ENCODE measurements around the gene ARHGAP24. TPM values are rescaled to one million over a fixed set of nuclear protein-coding genes. Genes with fewer than 3 reads are reported as not detected.
"Not testable (repeated sequence)": the region's sequence is repeated elsewhere in the genome, so short reads cannot be mapped to it uniquely, and the experiment has no call there.

The ARHGAP24 gene
- polyA plus RNA-seq, 1 donor = 110 TPM

- no peak for DNase-seq
Observed at GRCh38 chr4:85963231-85963630, 488.3 kb downstream of the ARHGAP24 start.

GRCh38 chr4:85964298-85964697 lies 489.3 kb downstream of the ARHGAP24 start:
- no peak for DNase-seq

GRCh38 chr4:85965017-85965416 lies 490.1 kb downstream of the ARHGAP24 start:
- DNase-seq = not testable (repeated sequence)

DNA sequence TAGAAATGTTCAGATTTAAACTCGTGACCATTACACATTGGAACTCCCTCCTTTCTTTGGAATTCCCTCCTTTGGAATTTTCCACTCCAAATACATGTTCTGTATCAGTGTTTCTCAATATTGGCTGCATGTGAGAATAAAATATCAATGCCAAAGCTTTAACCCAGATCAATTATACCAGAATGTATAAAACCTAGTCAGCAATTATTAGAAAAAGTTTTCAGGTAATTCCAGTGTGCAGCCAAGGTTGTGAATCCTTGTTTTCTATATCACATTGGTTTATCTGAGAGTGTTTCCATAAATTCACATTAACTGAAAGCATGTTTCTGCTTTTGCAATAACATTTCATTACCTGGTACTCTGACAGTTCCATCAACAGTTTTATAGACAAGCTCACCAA lies 490.6 kb downstream of the ARHGAP24 start:
- DNase-seq = no peak

DNA sequence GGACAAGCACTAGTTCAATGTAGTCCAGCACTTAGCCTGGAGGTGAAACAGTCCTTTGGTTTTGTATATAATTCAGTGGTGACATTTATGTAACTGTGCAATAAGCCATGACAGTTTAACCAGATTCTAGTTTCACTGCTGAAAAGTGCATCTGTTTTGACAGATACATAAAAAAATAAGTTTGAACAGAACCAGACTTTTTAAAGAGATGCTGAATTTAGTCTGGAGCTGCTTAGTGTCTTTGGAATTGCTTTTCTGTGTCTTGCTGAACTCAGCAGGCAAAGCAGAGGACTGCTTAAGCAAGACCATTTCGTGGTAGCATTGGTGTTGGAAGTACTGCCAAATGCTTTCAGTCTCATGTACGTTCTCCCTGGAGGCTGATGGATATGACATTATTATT lies 491.4 kb downstream of the ARHGAP24 start:
- no peak for DNase-seq

DNA sequence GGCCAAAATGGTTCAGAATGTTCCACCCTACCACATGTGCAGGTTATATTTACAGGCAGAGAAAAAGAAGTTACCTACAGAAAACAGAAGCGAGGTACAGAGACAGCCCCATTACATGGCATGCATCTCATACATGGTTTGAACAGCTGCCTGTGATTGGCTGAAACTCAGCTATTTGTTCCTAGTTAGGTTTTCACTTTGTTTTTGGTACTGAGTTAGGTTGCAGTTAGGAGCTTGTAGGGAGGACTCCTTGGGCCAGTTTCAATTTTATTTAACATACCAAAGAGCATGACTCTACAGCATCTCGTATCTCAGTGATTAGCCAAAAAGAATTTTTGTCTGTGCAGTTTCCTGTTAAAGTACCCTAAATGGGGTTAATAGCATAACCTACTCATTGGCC lies 492.9 kb downstream of the ARHGAP24 start:
- DNase-seq = no peak

GRCh38 chr4:85968945-85969819 lies 494.2 kb downstream of the ARHGAP24 start:
- peak; percentile 83 for DNase-seq

GRCh38 chr4:85970535-85970934 lies 495.6 kb downstream of the ARHGAP24 start:
- no peak for DNase-seq

- DNase-seq = no peak
Observed at GRCh38 chr4:85979276-85979675, 504.3 kb downstream of the ARHGAP24 start.

GRCh38 chr4:85986266-85986665 lies 511.3 kb downstream of the ARHGAP24 start:
- DNase-seq = no peak

- no peak for DNase-seq
Observed at GRCh38 chr4:85993641-85994040, 518.7 kb downstream of the ARHGAP24 start.

- no peak for DNase-seq
Observed at GRCh38 chr4:85994576-85994975, 519.6 kb downstream of the ARHGAP24 start.

- no peak for DNase-seq
Observed at GRCh38 chr4:85995361-85995760, 520.4 kb downstream of the ARHGAP24 start.

DNA sequence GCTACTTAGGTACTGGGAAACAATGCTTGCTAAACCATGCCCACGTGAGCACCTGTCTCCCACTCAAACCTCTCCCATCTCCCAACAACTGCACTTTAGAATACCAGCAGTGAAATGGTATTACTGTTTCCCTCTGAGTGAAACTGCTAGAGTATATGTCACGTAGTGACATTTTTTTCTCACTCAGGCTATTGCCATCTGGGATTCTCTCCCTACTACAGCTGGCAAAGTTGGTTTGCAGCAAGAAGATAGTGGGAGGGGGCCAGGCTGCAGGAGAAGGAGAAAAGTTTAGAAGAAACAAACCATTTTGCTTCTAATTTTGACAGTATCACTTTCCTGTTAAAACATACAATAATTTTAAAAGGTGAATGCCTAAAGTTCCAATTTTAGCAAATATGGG lies 526.6 kb downstream of the ARHGAP24 start:
- no peak for DNase-seq

DNA sequence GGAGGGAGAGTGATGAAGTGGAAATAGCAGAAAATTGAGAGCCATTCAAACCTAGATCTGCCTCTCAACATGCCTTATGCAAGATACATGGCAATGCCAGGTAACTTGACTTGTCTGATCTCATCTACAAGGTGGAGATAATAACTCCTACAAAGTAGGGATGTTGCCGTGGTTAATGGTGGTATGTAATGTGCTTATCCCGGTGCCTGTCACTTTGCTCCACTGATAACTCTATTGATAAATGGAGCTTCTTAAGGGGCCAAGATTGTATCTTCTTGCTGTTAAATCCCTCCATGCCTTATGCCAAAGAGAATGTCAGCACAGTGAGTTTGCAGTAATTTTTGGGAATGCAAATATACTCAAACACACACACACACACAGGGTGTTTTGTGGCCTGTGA lies 529.1 kb downstream of the ARHGAP24 start:
- no peak for DNase-seq

GRCh38 chr4:86006057-86006456 lies 531.1 kb downstream of the ARHGAP24 start:
- no peak for DNase-seq

DNA sequence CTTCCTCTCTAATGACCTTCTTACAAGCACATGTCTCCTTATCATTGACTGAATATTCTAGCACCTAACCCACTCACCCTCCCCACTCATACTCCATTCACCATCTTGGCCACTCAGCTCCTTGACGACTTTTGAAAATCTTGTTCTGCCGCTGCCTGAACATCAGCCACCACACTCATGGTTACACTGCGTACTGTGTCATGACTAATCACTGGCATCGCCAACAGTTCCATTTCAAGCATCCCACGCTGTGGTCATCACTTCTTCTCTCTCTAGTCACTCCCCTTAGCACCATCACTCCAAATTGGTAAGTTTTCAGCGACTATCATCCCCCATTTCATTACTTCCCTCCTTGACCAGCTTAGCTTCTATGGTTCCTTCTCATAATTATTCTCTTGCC lies 532.1 kb downstream of the ARHGAP24 start:
- DNase-seq = no peak

DNA sequence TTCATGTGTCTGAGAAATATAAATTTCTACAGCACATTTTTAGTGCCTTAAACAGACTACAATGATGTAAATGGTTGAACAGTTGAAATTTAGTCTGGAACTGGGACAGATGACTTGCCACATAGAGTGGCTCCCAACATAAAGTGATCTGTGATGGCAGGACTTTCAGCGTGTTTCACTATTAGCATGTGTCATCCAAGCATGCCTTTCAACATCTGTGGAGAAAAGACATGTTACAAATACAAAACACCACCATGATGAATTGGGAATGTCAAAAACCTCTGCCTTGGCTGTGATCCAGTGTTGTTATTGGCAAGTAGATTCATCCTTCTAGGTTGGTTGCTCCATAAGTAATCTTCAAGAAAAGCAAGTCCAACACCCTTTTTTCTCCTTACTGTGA lies 536.2 kb downstream of the ARHGAP24 start:
- no peak for DNase-seq

- no peak for DNase-seq
Observed at GRCh38 chr4:86013621-86014020, 538.7 kb downstream of the ARHGAP24 start.

GRCh38 chr4:86014599-86014998 lies 539.6 kb downstream of the ARHGAP24 start:
- no peak for DNase-seq

DNA sequence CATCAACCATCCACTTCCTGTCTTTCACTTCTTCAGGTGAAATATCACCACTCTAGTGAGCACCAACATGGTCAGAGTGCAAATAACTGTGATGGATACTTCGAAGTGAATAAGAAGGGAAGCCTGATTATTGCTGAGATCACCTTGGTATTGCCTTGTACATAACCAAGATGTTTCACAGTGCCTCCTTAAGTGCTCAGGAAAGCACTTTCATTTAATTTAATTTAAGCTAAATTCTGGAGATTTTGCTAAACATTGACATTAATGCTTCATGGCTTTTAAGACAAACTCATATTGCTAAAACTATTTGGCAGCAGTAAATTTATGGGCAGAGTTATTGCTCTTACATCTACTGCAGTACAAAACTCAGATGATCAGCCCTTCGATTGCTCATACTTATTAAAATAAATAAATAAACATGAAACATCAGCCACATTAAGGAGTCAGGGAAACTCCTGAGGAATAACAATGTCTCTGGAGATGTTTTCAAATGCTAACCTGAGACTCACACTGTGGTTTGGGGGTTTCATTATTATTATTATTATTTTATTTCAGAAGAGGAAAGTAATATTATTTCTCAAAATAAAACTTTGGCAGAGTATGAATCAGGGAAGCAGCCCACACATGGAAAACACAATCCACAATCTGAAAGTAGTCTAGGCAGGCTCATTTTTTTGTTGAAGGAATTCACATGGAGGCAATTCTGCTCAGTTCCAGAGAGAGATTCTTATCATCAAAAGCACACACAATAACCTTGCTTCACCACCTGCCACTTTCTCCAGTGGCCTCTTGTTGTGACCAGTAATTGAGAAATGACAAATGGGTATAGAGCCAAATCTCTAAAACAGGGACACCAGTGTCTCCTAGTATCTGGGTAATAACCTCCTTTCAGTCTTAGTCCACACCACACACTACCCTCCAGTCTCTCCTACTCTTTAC lies 540.7 kb downstream of the ARHGAP24 start:
- DNase-seq = no peak

DNA sequence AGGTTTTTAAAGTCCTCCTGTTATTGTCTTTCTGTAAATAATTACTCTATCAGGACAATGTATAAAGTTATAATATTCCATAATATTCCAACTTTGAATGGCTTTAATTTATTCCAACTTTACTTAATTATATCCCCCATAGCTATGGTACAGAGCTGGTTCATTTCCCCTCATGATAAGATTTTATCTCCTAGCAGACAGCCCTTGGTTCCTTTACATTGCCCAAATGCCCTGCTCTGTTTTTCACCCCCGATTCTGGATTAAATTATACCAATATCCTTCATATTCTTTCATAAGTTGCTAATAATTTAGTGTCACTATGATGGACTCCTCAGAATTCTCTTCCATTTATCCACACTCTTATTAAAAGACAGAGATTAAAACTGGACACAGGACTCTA lies 544.4 kb downstream of the ARHGAP24 start:
- no peak for DNase-seq

DNA sequence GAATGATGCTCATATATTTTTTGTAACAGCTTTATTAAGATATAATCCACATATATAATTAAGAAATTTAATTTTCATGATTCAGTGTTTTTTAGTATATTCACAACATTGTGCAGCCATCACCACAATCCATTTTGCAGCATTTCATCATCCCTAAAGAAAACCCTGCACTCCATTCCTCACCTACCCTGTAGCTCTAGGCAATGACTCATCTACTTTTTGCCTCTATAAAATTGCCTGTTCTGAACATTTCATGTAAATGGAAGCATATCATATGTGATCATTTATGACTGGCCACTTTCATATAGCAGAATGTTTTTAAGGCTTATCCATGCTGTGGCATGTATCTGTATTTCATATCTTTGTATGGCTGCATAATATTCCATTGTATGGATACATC lies 545.0 kb downstream of the ARHGAP24 start:
- no peak for DNase-seq
